Stimulated activated CD4-positive, alpha-beta T cell treated with anti-CD3 and anti-CD28 coated beads, Interleukin-2, amount 100 ng/mL, for 48 hours (primary cell): Measurements from ENCODE around the gene ATXN7L1.

Experiments
- DNase-seq, 2 donors: peaks; one replicate each; pipeline ENCODE4 v3.0.0-alpha.2; 2020

The ATXN7L1 gene

GRCh38 chr7:105691680-105692564 lies 184.5 kb downstream of the ATXN7L1 start:
- no peak for DNase-seq

DNA sequence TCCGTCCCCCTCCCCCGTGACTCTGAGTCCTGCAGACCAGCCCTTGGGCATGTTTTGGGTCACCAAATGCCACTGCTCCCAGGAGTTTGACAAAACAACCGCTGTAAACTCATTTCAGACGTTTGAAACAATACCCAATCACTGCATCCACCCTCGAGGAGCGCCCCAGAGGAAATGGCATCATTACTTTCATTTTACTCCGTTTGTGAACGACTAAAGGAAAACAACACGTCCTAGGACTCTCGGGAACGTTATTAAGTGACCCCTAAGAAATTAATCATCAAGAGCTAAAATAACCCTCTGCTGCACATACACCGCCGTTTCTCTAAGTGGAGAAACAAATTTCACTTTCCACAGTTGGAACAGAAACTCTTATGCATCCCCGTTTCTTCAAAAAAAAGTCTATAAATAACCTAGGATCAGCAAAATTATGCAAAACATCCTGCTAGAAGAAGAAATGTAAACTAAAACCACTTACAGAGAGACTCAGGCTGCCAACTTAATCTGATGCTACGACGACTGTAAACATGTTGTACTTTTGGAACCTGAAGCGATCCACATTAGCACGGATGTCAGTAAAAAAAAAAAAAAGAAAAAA lies 185.2 kb downstream of the ATXN7L1 start:
- DNase-seq: peak; percentile 28 to 30

GRCh38 chr7:105690325-105690945 lies 186.0 kb downstream of the ATXN7L1 start:
- DNase-seq: no peak

DNA sequence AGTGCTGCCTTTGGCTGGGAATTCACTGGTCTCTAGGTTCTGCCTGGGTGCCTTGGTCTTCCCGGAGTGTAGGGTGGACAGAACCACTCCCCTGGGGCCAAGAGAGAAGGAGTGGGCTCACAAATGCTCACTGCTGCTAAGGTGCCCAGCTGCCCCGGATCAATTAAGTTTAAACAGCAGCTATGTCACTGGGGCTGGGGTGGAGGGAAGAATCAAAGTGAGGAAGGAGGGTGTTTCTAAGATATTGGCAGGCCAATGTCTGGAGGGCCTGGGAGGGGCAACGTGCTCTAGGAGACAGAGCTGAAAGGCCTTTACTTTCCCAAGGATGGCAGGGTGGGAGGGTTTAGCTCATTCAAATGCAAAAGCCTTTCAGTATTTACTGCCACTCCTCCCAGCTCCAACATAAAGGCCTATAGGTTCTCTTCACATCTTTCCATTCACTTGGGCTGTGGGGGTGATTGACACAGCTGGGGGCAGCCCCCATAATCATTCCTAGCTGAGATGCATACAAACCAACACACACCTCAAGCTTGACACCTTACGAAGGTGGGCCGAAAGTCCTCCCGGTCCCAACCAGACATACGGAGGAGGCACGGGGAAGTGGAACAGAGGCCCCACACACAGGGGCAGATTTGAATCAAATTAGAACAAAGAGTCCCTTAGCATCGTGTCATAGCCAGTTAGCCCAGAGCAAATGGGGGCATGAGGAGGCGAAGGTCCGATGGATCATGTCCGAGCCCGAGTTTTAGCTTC lies 187.2 kb downstream of the ATXN7L1 start:
- no peak for DNase-seq

GRCh38 chr7:105688617-105689016 lies 187.8 kb downstream of the ATXN7L1 start:
- no peak for DNase-seq

DNA sequence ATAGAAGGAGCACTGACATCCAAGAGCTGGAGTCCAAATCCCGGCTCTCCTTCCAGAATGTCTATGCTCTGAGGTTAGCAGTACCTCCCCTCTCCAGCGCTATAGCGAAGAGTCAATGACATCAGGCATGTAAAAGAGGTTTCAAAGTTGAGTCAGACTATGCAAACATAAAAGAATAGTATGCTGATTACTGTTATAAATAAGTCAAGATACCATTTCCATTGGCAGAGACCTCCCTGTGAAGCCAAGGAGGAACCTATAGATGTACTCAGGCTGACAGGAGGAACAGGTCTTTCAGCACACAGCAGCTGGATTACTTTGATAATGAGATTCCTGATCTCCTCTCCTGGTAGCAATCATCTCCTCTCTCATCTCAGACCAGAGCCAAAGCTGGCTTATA lies 191.2 kb downstream of the ATXN7L1 start:
- DNase-seq: no peak

DNA sequence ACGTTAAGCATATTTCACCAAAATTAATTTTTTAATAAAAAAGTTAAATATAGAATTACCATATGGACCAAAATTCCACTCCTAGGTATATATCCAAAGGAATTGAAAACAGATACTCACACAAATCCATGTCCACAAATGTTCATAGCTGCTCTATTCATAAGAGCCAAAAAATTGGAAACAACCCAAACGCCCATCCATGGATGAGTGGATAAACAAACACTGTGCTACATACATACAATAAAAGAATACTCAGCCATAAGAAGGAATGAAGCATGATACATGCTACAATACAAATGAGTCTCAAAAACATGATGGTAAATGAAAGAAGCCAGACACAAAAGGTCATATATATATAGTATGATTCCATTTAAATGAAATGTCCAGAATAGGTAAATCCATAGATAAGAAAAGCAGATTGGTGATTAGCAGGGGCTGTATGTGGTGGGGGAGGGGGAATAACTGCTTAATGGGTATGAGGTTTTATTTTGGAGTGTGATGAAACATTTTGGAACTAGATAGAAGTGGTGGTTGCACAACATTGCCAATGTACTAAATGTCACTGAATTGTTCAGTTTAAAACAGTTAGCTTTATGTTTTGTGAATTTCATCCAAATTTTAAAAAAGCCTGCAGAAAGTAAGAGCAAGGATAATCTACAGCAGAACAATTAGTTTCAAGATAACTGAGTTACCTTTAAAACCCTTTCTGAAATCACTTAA lies 193.9 kb downstream of the ATXN7L1 start:
- DNase-seq: no peak

- no peak for DNase-seq
Measured at GRCh38 chr7:105680505-105681187, 195.8 kb downstream of the ATXN7L1 start.

DNA sequence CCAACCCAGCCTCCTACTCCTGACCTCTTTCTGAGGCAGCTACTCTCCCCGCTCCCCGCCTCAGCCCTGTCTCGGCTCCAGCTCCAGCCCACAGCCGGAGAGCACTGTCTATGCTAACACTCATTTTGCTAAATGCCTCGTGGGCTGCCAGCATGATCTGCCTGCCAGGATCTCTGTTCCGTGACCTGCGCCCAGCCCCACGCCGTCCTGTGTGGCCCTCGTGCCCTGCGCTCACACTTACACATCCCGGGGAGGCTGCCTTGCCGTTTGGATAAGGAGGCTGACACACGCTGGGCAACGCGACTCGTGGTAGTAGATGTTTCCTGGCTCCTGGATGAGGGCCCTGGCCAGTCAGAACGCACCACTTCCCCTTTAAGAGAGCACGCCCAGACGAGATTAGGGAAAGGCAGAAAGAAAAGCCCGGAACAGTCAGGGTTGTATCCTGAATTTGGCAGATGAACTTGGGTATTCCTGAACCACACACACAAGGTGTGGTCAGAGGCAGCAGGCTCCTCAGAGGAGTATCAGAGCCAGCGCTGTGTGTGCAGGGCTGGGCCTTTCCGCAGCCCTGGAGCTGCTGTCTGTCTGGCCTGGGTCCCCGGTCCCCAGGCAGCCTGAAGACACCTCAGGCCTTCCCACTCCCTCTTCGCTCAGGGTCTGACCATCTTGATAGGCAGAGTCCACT lies 197.4 kb downstream of the ATXN7L1 start:
- peak in 1 of 2 donors; percentile 37 for DNase-seq

DNA sequence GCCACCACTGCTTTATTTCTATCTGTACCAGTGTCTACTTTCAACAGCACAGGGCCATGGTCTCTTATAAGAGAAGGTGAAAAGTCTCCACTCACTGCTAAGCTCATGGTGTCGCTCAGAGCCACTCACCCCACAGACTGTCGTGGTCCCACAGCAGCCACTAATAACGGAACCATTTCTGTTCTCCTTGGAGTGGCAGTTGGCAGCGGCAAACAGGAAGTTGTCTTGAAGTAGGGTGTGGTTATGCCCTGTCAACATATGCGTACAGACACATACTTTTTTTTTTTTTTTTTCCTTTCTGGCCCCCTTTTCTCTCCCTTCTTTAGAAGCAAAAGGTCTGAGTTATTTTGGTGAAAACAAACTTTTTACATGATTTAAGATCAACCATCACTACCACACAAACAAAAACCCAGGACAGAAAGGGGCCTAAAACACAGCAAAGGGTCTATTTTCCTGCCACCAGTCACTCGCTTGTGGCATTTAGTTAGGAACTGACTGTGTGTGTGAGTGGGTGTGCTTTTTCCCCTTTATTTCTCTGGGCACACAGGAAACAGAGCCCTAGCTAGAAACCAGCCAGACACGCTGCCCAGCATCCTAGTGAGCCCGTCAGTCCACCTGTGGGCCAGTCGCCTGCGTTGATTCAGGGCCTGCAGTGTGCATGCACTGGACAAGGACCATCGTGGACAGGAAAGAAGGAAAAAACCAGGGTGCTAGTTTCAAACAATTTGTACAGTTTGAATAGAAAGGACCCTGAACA lies 198.4 kb downstream of the ATXN7L1 start:
- peak; percentile 32 to 39 for DNase-seq

DNA sequence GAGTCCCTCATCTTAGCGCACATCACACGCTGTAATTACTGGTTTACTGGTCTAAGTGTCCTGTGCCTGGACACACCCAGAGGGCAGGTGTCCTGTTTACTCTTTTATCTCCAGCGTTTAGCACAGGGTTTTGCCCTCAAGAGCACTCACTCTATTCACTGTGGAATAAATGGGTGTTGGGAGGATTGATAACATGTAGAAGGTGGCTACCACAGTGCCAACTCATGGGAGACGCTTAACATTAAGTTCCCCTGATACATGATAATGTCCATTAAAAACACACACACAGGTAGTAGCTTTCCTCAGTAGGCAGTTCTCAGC lies 199.0 kb downstream of the ATXN7L1 start:
- DNase-seq: no peak

- peak; percentile 44 to 51 for DNase-seq
Measured at GRCh38 chr7:105675934-105676371, 200.4 kb downstream of the ATXN7L1 start.

DNA sequence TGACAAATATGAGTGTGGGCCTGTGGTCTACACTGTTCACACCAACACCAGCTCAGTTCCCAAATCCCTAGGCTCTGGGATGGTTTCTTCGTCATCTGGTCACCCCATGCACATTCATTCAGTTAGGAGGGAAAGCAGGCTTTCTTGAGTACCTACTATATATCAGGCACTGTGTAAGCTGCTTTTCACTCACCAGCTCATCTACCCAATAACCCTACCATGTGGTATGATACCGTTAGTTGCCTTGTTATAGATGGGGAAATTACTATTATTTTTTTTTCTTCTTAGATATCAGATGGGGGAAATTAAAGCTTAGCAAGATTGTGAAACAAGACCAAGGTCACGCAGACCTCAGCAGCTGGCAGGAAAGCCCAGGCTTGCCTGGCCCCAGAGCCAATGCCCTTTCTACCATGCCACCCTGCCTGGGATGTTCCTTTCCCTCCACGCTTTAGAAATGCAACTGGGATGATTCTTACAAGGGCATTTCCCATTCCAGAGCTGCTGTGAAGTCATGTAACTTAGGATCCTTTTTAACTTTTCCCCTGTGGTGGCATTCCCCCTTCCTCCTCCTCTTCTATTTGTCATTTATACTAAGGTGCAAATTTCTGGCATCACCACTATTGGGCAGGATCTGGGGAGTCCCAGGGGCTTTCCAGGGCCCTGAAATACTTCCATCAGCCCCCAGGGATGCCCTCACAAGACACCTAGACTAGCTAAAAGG lies 202.0 kb downstream of the ATXN7L1 start:
- DNase-seq: no peak

- DNase-seq: no peak
Measured at GRCh38 chr7:105673367-105674084, 202.9 kb downstream of the ATXN7L1 start.

GRCh38 chr7:105672801-105673200 lies 203.6 kb downstream of the ATXN7L1 start:
- no peak for DNase-seq

- DNase-seq: no peak
Measured at GRCh38 chr7:105666324-105666723, 210.1 kb downstream of the ATXN7L1 start.

GRCh38 chr7:105665684-105666083 lies 210.7 kb downstream of the ATXN7L1 start:
- no peak for DNase-seq

GRCh38 chr7:105664816-105665525 lies 211.4 kb downstream of the ATXN7L1 start:
- no peak for DNase-seq
